K562 (cell line): ENCODE results near the gene SAMD9. TPM values are rescaled to one million over a fixed set of nuclear protein-coding genes. Genes with fewer than 3 reads are reported as not detected.

Experiments used
- ADNP ChIP-seq: fragments of 200-800 bp; sonication (Bioruptor generic); IDR thresholded peaks from 2 replicates; pipeline ENCODE4 v1.6.1; 2016; ENCODE audit warnings: missing genetic modification characterization, missing compliant biosample characterization
- BMI1 ChIP-seq: fragments of 150-350 bp; IDR thresholded peaks from 2 replicates; pipeline ENCODE4 v1.6.1; 2014; ENCODE audit warnings: low read length
- CREBBP ChIP-seq: IDR thresholded peaks from one replicate; pipeline ENCODE4 v1.6.1; 2012; ENCODE audit warnings: low read depth, mild to moderate bottlenecking, control low read depth, inconsistent platforms, low read length
- E2F3 ChIP-seq: fragments of 250-450 bp; sonication (Bioruptor Pico); IDR thresholded peaks from 2 replicates; pipeline ENCODE4 v1.4.0; 2020; ENCODE audit warnings: mild to moderate bottlenecking
- HDAC8 ChIP-seq: fragments of 450-650 bp; IDR thresholded peaks from 2 replicates; pipeline ENCODE4 v1.6.1; 2016; ENCODE audit warnings: mild to moderate bottlenecking, missing genetic modification characterization, moderate library complexity, missing compliant biosample characterization
- KDM4B ChIP-seq, 2 experiments: fragments of 450-650 bp in 1 of 2; sonication (generic) in 1 of 2; IDR thresholded peaks; 2 replicates each; pipeline ENCODE4 v1.6.1; 2016 to 2017; ENCODE audit warnings: borderline replicate concordance in 2 of 2, antibody characterized with exemption in 1 of 2, low read depth in 1 of 2, mild to moderate bottlenecking in 1 of 2
- NFIC ChIP-seq: fragments of 450-650 bp; IDR thresholded peaks from 2 replicates; pipeline ENCODE4 v1.6.1; 2017; ENCODE audit warnings: mild to moderate bottlenecking, inconsistent platforms
- POLR3A ChIP-seq: IDR thresholded peaks from 2 replicates; pipeline ENCODE4 v1.6.1; 2011; ENCODE audit warnings: borderline replicate concordance, mild to moderate bottlenecking, moderate library complexity; ENCODE audit not compliant: insufficient read length, insufficient read depth; ENCODE audit errors: extremely low read depth
- SAFB2 ChIP-seq: fragments of 200-400 bp; formaldehyde crosslinking; IDR thresholded peaks from 2 replicates; pipeline ENCODE4 v1.6.1; 2018; ENCODE audit warnings: borderline replicate concordance, low read length, low read depth, moderate library complexity; ENCODE audit not compliant: severe bottlenecking
- TEAD4 ChIP-seq, 2 experiments: sonication (generic) in 1 of 2; formaldehyde crosslinking in 1 of 2; IDR thresholded peaks; 2 replicates each; pipeline versions ENCODE4 v1.6.1 to v1.8.0; 2012 to 2022; ENCODE audit warnings: borderline replicate concordance in 1 of 2, inconsistent platforms in 1 of 2, low read length in 1 of 2, mild to moderate bottlenecking in 1 of 2, missing genetic modification reagents in 1 of 2
- ZKSCAN8 ChIP-seq: fragments of 200-800 bp; sonication (Bioruptor generic); IDR thresholded peaks from 2 replicates; pipeline ENCODE4 v1.6.1; 2016; ENCODE audit warnings: missing genetic modification characterization, missing compliant biosample characterization
- ZNF140 ChIP-seq: fragments of 250-450 bp; sonication (Bioruptor Pico); IDR thresholded peaks from 2 replicates; pipeline ENCODE4 v1.8.0; 2021; ENCODE audit warnings: moderate library complexity, mild to moderate bottlenecking, inconsistent platforms
- ZNF407 ChIP-seq: fragments of 450-650 bp; IDR thresholded peaks from 2 replicates; pipeline ENCODE4 v1.6.1; 2016; ENCODE audit warnings: low read depth
- ZNF668 ChIP-seq: fragments of 250-450 bp; sonication (Bioruptor Pico); IDR thresholded peaks from 2 replicates; pipeline ENCODE4 v1.8.0; 2022; ENCODE audit warnings: mild to moderate bottlenecking, inconsistent platforms
- polyA plus RNA-seq, 8 experiments: library from polyadenylated mRNA; depleted of rRNA in 4 of 8; stranded (reverse) in 5 of 8; unstranded in 3 of 8; fragments of >200 nt; fragmentation: Nextera tagmentation in 2 of 8; fragmentation: Illumina TruSeq in 1 of 8; extraction: Ambion mirVana in 2 of 8; extraction: Trizol in 1 of 8; gene quantifications; 2 replicates each; pipeline versions ENCODE4 v1.2.1 to v1.2.3, GENCODE V29; 2011 to 2014; ENCODE audit warnings: inconsistent platforms in 1 of 8, missing spikeins in 1 of 8
- total RNA-seq, 7 experiments: library from RNA; depleted of rRNA in 6 of 7; stranded (reverse); fragments of >200 nt in 6 of 7; fragmentation: Illumina TruSeq in 2 of 7; extraction: Trizol in 2 of 7; gene quantifications; 2 replicates each; pipeline versions ENCODE4 v1.2.1 to v1.2.3, GENCODE V29; 2011 to 2021; ENCODE audit warnings: low replicate concordance in 1 of 7
- TF ChIP-seq, protein P1 (sequence below): fragments of 450-650 bp; formaldehyde crosslinking; IDR thresholded peaks from 2 replicates; pipeline ENCODE4 v1.4.0; 2020; ENCODE audit warnings: mild to moderate bottlenecking
- TF ChIP-seq, protein P2 (sequence below): fragments of 450-650 bp; IDR thresholded peaks from 2 replicates; pipeline ENCODE4 v1.6.1; 2016
- TF ChIP-seq, protein P3 (sequence below), 2 experiments: IDR thresholded peaks; 2 replicates each; pipeline ENCODE4 v1.6.1; 2011; ENCODE audit warnings: borderline replicate concordance in 1 of 2, control low read depth in 1 of 2, low read depth in 1 of 2, low read length in 1 of 2, mild to moderate bottlenecking in 1 of 2, mixed read lengths in 1 of 2, moderate library complexity in 1 of 2; ENCODE audit not compliant: insufficient read depth in 1 of 2, insufficient read length in 1 of 2, poor library complexity in 1 of 2, severe bottlenecking in 1 of 2; ENCODE audit errors: extremely low read depth in 1 of 2

Gene SAMD9
- total and polyA plus RNA-seq, 9 of the 15 experiments (the other 6 are each of a cell fraction or from before 2014, with no cell fraction given) = 1.0 to 4.0 (median 1.9) TPM

GRCh38 chr7:93148727-93149126 lies 30.9 kb upstream of the SAMD9 start (continued):
- TF ChIP-seq, protein P1, sequence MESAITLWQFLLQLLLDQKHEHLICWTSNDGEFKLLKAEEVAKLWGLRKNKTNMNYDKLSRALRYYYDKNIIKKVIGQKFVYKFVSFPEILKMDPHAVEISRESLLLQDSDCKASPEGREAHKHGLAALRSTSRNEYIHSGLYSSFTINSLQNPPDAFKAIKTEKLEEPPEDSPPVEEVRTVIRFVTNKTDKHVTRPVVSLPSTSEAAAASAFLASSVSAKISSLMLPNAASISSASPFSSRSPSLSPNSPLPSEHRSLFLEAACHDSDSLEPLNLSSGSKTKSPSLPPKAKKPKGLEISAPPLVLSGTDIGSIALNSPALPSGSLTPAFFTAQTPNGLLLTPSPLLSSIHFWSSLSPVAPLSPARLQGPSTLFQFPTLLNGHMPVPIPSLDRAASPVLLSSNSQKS (CRISPR knock-in tag) = no peak
- TF ChIP-seq POLR3A (no peak), ZKSCAN8 (CRISPR knock-in tag) (peak; percentile 40; the same call in 1 of the 2 replicates), HDAC8 (tag) (no peak), ZNF407 (no peak), ZNF668 (peak; percentile 84; the same call in 1 of the 2 replicates), SAFB2 (no peak), E2F3 (CRISPR knock-in tag) (peak; percentile 91), ZNF140 (CRISPR knock-in tag) (no peak), TEAD4 (IDR thresholded peaks at IDR 0.05; ENCODE audit: low read length) (no peak), TEAD4 (CRISPR knock-in tag; IDR thresholded peaks at IDR 0.05; ENCODE audit: borderline replicate concordance) (no peak), NFIC (no peak), BMI1 (no peak), ADNP (tag) (no peak), CREBBP (no peak), KDM4B (IDR thresholded peaks at IDR 0.05; ENCODE audit: borderline replicate concordance in 2 of 2, low read depth in 1 of 2) (no peak)
- TF ChIP-seq, protein P2, sequence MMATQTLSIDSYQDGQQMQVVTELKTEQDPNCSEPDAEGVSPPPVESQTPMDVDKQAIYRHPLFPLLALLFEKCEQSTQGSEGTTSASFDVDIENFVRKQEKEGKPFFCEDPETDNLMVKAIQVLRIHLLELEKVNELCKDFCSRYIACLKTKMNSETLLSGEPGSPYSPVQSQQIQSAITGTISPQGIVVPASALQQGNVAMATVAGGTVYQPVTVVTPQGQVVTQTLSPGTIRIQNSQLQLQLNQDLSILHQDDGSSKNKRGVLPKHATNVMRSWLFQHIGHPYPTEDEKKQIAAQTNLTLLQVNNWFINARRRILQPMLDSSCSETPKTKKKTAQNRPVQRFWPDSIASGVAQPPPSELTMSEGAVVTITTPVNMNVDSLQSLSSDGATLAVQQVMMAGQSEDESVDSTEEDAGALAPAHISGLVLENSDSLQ = no peak
- TF ChIP-seq, protein P3, sequence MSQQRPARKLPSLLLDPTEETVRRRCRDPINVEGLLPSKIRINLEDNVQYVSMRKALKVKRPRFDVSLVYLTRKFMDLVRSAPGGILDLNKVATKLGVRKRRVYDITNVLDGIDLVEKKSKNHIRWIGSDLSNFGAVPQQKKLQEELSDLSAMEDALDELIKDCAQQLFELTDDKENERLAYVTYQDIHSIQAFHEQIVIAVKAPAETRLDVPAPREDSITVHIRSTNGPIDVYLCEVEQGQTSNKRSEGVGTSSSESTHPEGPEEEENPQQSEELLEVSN (IDR thresholded peaks at IDR 0.05; ENCODE audit: borderline replicate concordance in 1 of 2, extremely low read depth in 1 of 2, insufficient read depth in 1 of 2, insufficient read length in 1 of 2, low read depth in 1 of 2, low read length in 1 of 2, poor library complexity in 1 of 2, severe bottlenecking in 1 of 2) = no peak
